ENCODE measurements around the gene RPL5. TPM values are rescaled to one million over a fixed set of nuclear protein-coding genes. Genes with fewer than 3 reads are reported as not detected.

The RPL5 gene
- total RNA-seq, 2 donors from 2014 or later = 1,289 to 1,743 TPM

GRCh38 chr1:92843046-92843423 is 11.2 kb downstream of the RPL5 start:
- Mint-ChIP-seq H3K36me3 (peaks cover 12 to 53% of the 10 kb centered on the region in 2 donors), H3K27ac (peak overlapping the region in 1 of 2 donors; percentile 52), H3K9me3 (no peaks in the 10 kb centered on the region)
- no peak for ATAC-seq
- DNase-seq (ENCODE audit: low spot score in 2 of 2) = no peak

- Mint-ChIP-seq H3K9me3 (no peaks in the 10 kb centered on the region), H3K36me3 (peaks cover 7 to 46% of the 10 kb centered on the region in 2 donors), H3K27ac (peak overlapping the region in 1 of 2 donors; percentile 36)
- ATAC-seq (no peak), DNase-seq (ENCODE audit: low spot score in 2 of 2) (no peak)
These were observed 11.9 kb downstream of the RPL5 start for GRCh38 chr1:92843429-92844352.

- DNase-seq (ENCODE audit: low spot score in 2 of 2) (no peak), ATAC-seq (no peak)
- Mint-ChIP-seq H3K9me3 (no peaks in the 10 kb centered on the region), H3K36me3 (peaks cover 5 to 39% of the 10 kb centered on the region in 2 donors), H3K27ac (peak overlapping the region in 1 of 2 donors; percentile 73)
These were observed 12.6 kb downstream of the RPL5 start for GRCh38 chr1:92844439-92844838.

GRCh38 chr1:92845908-92846307 is 14.1 kb downstream of the RPL5 start:
- no peaks in the 10 kb centered on the region for H3K9me3 Mint-ChIP-seq
- ATAC-seq = peak in 1 of 2 donors; percentile 43
- peaks cover 0 to 25% of the 10 kb centered on the region in 2 donors for H3K36me3 Mint-ChIP-seq
- no peak overlapping the region for H3K27ac Mint-ChIP-seq
- DNase-seq (ENCODE audit: low spot score in 2 of 2) = no peak

- peaks cover 0 to 9% of the 10 kb centered on the region in 2 donors for H3K36me3 Mint-ChIP-seq
- H3K27ac Mint-ChIP-seq = peak overlapping the region in 1 of 2 donors; percentile 10
- ATAC-seq = peak in 1 of 2 donors; percentile 10
- DNase-seq (ENCODE audit: low spot score in 2 of 2) = no peak
- H3K9me3 Mint-ChIP-seq = no peaks in the 10 kb centered on the region
These were observed 16.4 kb downstream of the RPL5 start for GRCh38 chr1:92848201-92848600.

- DNase-seq (ENCODE audit: low spot score in 2 of 2) = no peak
- no peak overlapping the region for H3K27ac Mint-ChIP-seq
- peaks cover 0 to 10% of the 10 kb centered on the region in 2 donors for H3K36me3 Mint-ChIP-seq
- ATAC-seq = no peak
- H3K9me3 Mint-ChIP-seq = no peaks in the 10 kb centered on the region
These were observed 18.2 kb downstream of the RPL5 start for GRCh38 chr1:92850019-92850418.

- no peaks in the 10 kb centered on the region for H3K9me3 Mint-ChIP-seq
- peaks cover 0 to 17% of the 10 kb centered on the region in 2 donors for H3K36me3 Mint-ChIP-seq
These were observed 19.9 kb downstream of the RPL5 start for GRCh38 chr1:92851729-92852128.

GRCh38 chr1:92853299-92853698 is 21.5 kb downstream of the RPL5 start:
- H3K36me3 Mint-ChIP-seq = peaks cover 0 to 17% of the 10 kb centered on the region in 2 donors

More at GRCh38 chr1:92851729-92852128, 19.9 kb downstream of the RPL5 start:
- H3K27ac Mint-ChIP-seq = no peak overlapping the region
- no peak for ATAC-seq
- no peak for DNase-seq (ENCODE audit: low spot score in 2 of 2)

GRCh38 chr1:92854101-92854785 is 22.4 kb downstream of the RPL5 start:
- Mint-ChIP-seq H3K27ac (no peak overlapping the region), H3K36me3 (peaks cover 0 to 17% of the 10 kb centered on the region in 2 donors), H3K9me3 (no peaks in the 10 kb centered on the region)
- ATAC-seq (no peak), DNase-seq (ENCODE audit: low spot score in 2 of 2) (no peak)

More at GRCh38 chr1:92853299-92853698, 21.5 kb downstream of the RPL5 start:
- ATAC-seq (no peak), DNase-seq (ENCODE audit: low spot score in 2 of 2) (no peak)
- no peaks in the 10 kb centered on the region for H3K9me3 Mint-ChIP-seq
- no peak overlapping the region for H3K27ac Mint-ChIP-seq

- H3K36me3 Mint-ChIP-seq = peaks cover 0 to 17% of the 10 kb centered on the region in 2 donors
- ATAC-seq (no peak), DNase-seq (ENCODE audit: low spot score in 2 of 2) (no peak)
- no peaks in the 10 kb centered on the region for H3K9me3 Mint-ChIP-seq
- H3K27ac Mint-ChIP-seq = peak overlapping the region in 1 of 2 donors; percentile 58
These were observed 23.4 kb downstream of the RPL5 start for GRCh38 chr1:92855236-92855635.

- H3K36me3 Mint-ChIP-seq = peaks cover 0 to 17% of the 10 kb centered on the region in 2 donors
- no peak for DNase-seq (ENCODE audit: low spot score in 2 of 2)
- H3K9me3 Mint-ChIP-seq = no peaks in the 10 kb centered on the region
- no peak for ATAC-seq
- H3K27ac Mint-ChIP-seq = no peak overlapping the region
These were observed 26.0 kb downstream of the RPL5 start for GRCh38 chr1:92857817-92858216.

- Mint-ChIP-seq H3K27ac (peak overlapping the region; percentile 0 to 69), H3K9me3 (no peaks in the 10 kb centered on the region), H3K36me3 (peaks cover 0 to 17% of the 10 kb centered on the region in 2 donors)
- ATAC-seq (peak; percentile 84 to 87), DNase-seq (ENCODE audit: low spot score in 2 of 2) (peak in 1 of 2 donors; percentile 45)
These were observed 26.9 kb downstream of the RPL5 start for GRCh38 chr1:92858564-92859399.

GRCh38 chr1:92859400-92860039 is 27.7 kb downstream of the RPL5 start:
- ATAC-seq (peak; percentile 24 to 32), DNase-seq (ENCODE audit: low spot score in 2 of 2) (no peak)
- Mint-ChIP-seq H3K9me3 (no peaks in the 10 kb centered on the region), H3K27ac (peak overlapping the region; percentile 0 to 69), H3K36me3 (peaks cover 0 to 13% of the 10 kb centered on the region in 2 donors)

- ATAC-seq (no peak), DNase-seq (ENCODE audit: low spot score in 2 of 2) (no peak)
- H3K27ac Mint-ChIP-seq = peak overlapping the region in 1 of 2 donors; percentile 0
- H3K9me3 Mint-ChIP-seq = no peaks in the 10 kb centered on the region
- no peaks in the 10 kb centered on the region for H3K36me3 Mint-ChIP-seq
These were observed 30.8 kb downstream of the RPL5 start for GRCh38 chr1:92862605-92863004.

GRCh38 chr1:92864131-92864530 is 32.3 kb downstream of the RPL5 start:
- ATAC-seq (no peak), DNase-seq (ENCODE audit: low spot score in 2 of 2) (no peak)
- no peaks in the 10 kb centered on the region for H3K9me3 Mint-ChIP-seq
- no peak overlapping the region for H3K27ac Mint-ChIP-seq
- H3K36me3 Mint-ChIP-seq = no peaks in the 10 kb centered on the region

- ATAC-seq (no peak), DNase-seq (ENCODE audit: low spot score in 2 of 2) (no peak)
- Mint-ChIP-seq H3K9me3 (peaks cover 0 to 5% of the 10 kb centered on the region in 2 donors), H3K27ac (no peak overlapping the region), H3K36me3 (peaks cover 4 to 26% of the 10 kb centered on the region in 2 donors)
These were observed 38.8 kb downstream of the RPL5 start for GRCh38 chr1:92870591-92870990.

Data from activated naive CD4-positive, alpha-beta T cell treated with anti-CD3 and anti-CD28 coated beads, Interleukin-2, amount 50 U/mL, for 72 hours (primary cell).